ENCODE results near the gene DPEP2. TPM values are rescaled to one million over a fixed set of nuclear protein-coding genes. Genes with fewer than 3 reads are reported as not detected.
A peak's percentile ranks its signal among the peaks of the same experiment; 100 is the strongest.
"Not testable (repeated sequence)": the region's sequence is repeated elsewhere in the genome, so short reads cannot be mapped to it uniquely, and the experiment has no call there.

Gene DPEP2
- total and polyA plus RNA-seq, 2 donors, result 5.6 to 19.0 TPM

DNA sequence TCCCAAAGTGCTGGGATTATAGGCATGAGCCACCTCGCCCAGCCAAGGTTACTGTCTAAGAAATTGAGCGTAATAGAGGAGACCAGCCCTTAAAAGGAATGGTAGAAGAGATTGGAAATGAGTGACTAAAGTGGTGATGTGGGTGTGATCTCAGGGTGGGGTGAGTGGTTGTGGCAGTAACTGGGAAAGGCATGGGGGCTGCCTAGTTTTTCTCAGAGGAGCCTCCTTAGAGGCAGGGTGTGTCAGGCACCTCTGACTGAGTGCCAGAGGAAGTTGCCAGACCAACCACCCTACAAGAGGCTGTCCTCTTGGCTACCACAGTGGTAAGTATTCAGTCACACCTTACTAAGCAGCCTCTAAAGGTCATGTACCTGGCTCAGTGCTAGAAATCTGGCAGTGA is 32.7 kb upstream of the DPEP2 start:
- Histone ChIP-seq H3K27me3 (ENCODE audit: control insufficient read depth in 2 of 2, insufficient read depth in 1 of 2, low read length in 1 of 2) (no peaks in the 10 kb centered on the region), H3K4me1 (ENCODE audit: control insufficient read depth in 2 of 2, insufficient read depth in 2 of 2, low read length in 2 of 2) (peaks cover 0 to 4% of the 10 kb centered on the region in 2 donors), H3K27ac (ENCODE audit: low read depth in 1 of 2, low read length in 1 of 2) (no peak overlapping the region), H3K9me3 (ENCODE audit: control insufficient read depth in 2 of 2, insufficient read depth in 1 of 2, low read length in 1 of 2) (no peaks in the 10 kb centered on the region), H3K36me3 (ENCODE audit: control insufficient read depth in 2 of 2, insufficient read depth in 2 of 2, low read length in 1 of 2) (peaks cover 19 to 24% of the 10 kb centered on the region in 2 donors), H3K4me3 (ENCODE audit: low read length in 2 of 2) (no peak overlapping the region)
- WGBS, result 96% methylated on average over 2 of the region's 2 CpGs
- no peak for DNase-seq (ENCODE audit: low read depth in 6 of 9, low spot score in 9 of 9)

DNA sequence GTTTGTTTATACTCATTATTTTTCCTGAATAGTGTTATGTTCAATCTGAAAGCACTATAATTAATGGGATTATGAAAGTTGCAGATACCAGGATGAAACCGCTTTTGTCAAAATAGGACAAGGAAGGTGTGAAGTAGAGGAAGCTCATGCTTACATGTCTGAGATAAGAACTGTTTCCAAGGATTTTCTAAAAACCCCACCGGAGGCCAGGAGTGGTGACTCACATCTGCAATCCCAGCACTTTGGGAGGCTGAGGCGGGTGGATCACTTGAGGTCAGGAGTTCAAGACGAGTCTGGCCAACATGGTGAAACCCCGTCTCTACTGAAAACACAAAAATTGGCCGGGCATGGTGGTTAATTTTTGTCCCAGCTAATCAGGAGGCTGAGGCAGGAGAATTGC is 30.8 kb upstream of the DPEP2 start:
- not testable (repeated sequence) for H3K27me3 ChIP-seq (ENCODE audit: control insufficient read depth in 2 of 2, insufficient read depth in 1 of 2, low read length in 1 of 2); H3K27ac ChIP-seq (ENCODE audit: low read depth in 1 of 2, low read length in 1 of 2); H3K9me3 ChIP-seq (ENCODE audit: control insufficient read depth in 2 of 2, insufficient read depth in 1 of 2, low read length in 1 of 2); H3K4me1 ChIP-seq (ENCODE audit: control insufficient read depth in 2 of 2, insufficient read depth in 2 of 2, low read length in 2 of 2); H3K4me3 ChIP-seq (ENCODE audit: low read length in 2 of 2); DNase-seq (ENCODE audit: low read depth in 6 of 9, low spot score in 9 of 9)
- 95% methylated on average over 6 of the region's 6 CpGs for WGBS
- H3K36me3 ChIP-seq (ENCODE audit: control insufficient read depth in 2 of 2, insufficient read depth in 2 of 2, low read length in 1 of 2), result peaks cover 19 to 37% of the 10 kb centered on the region in 2 donors

DNA sequence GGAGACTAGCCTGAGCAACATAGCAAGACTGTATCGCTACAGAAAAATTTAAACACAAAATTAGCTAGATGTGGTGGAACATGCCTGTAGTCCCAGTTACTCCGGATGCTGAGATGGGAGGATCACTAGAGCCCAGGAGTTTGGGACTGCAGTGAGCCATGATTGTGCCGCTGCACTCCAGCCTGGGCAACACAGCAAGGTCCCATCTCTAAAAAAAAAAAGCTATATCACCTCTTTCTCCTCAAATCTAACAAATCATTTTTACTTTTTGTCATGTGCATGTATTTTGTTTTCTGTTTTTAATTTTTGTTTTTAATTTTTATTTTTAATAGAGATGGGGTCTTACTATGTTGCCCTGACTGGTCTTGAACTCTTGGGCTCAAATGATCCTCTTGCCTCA is 29.7 kb upstream of the DPEP2 start:
- no peak overlapping the region for H3K27ac ChIP-seq (ENCODE audit: low read depth in 1 of 2, low read length in 1 of 2)
- peaks cover 2 to 7% of the 10 kb centered on the region in 2 donors for H3K4me1 ChIP-seq (ENCODE audit: control insufficient read depth in 2 of 2, insufficient read depth in 2 of 2, low read length in 2 of 2)
- H3K4me3 ChIP-seq (ENCODE audit: low read length in 2 of 2), result no peak overlapping the region
- H3K9me3 ChIP-seq (ENCODE audit: control insufficient read depth in 2 of 2, insufficient read depth in 1 of 2, low read length in 1 of 2), result no peaks in the 10 kb centered on the region
- no peaks in the 10 kb centered on the region for H3K27me3 ChIP-seq (ENCODE audit: control insufficient read depth in 2 of 2, insufficient read depth in 1 of 2, low read length in 1 of 2)
- DNase-seq (ENCODE audit: low read depth in 6 of 9, low spot score in 9 of 9), result no peak
- H3K36me3 ChIP-seq (ENCODE audit: control insufficient read depth in 2 of 2, insufficient read depth in 2 of 2, low read length in 1 of 2), result peaks cover 19 to 37% of the 10 kb centered on the region in 2 donors
- WGBS, result over 99% methylated on average over 3 of the region's 3 CpGs

DNA sequence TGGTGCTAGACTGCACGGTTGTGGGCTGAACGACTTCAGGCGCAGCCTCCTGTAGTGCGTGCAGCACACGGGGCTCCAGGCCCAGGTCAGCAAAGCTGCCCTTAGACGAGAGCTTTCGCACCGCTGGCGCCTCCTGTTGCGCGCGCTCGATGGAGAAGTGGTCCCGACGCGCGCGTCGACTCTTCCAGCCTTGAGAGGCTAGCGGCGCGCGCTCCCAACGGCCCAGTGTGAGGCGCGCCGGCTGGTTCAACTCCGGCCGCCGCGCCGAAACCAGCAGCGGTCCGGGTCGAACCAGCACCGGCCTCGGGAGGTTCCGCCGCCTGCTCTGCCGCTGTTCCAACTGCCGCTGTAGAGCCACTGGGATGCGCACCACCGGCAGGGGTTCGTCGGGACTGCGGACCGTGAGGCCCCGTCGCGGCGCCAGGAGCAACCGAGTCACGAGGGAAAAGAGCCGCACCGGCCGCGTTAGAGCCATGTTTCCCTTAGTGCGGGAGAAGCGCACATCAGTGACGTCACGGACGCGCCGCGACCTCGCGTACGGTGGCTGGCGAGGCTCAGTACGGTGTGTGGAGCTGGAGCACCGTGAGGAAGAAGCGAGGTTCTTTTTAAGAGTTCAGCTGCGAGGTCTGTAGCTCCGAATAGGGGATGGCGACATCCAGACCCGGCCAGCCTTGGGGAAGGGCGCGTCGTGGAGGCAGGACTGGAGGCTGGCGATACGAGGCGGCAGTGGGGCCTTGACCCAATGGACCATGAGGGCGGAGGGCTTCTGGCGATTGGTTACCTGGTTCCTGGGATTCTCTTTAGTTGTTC is 23.6 kb upstream of the DPEP2 start, which contains the start of the genes DDX28 and DUS2:
TSS of gene DDX28 (minus strand) at position 505 of the 810 bp plus-strand sequence. CDS start at position 475, 30 bp downstream.
TSS of gene DUS2 (plus strand) at position 557 of the 810 bp plus-strand sequence. CDS start 14,740 bp downstream, outside the sequence.
- H3K36me3 ChIP-seq (ENCODE audit: control insufficient read depth in 2 of 2, insufficient read depth in 2 of 2, low read length in 1 of 2), result peaks cover 6 to 27% of the 10 kb centered on the region in 2 donors
- DNase-seq (ENCODE audit: low read depth in 6 of 9, low spot score in 9 of 9), result peak; percentile 88 to 97 (median 93)
- peak within 1 kb of the TSS; percentile 79 to 82 for H3K27ac ChIP-seq (ENCODE audit: low read depth in 1 of 2, low read length in 1 of 2)
- H3K9me3 ChIP-seq (ENCODE audit: control insufficient read depth in 2 of 2, insufficient read depth in 1 of 2, low read length in 1 of 2), result no peaks in the 10 kb centered on the region
- H3K4me1 ChIP-seq (ENCODE audit: control insufficient read depth in 2 of 2, insufficient read depth in 2 of 2, low read length in 2 of 2), result peaks cover 9 to 27% of the 10 kb centered on the region in 2 donors
- WGBS, result under 1% methylated on average over 84 of the region's 84 CpGs
- H3K4me3 ChIP-seq (ENCODE audit: low read length in 2 of 2), result peak within 1 kb of the TSS; percentile 79 to 99
- H3K27me3 ChIP-seq (ENCODE audit: control insufficient read depth in 2 of 2, insufficient read depth in 1 of 2, low read length in 1 of 2), result no peaks in the 10 kb centered on the region

DNA sequence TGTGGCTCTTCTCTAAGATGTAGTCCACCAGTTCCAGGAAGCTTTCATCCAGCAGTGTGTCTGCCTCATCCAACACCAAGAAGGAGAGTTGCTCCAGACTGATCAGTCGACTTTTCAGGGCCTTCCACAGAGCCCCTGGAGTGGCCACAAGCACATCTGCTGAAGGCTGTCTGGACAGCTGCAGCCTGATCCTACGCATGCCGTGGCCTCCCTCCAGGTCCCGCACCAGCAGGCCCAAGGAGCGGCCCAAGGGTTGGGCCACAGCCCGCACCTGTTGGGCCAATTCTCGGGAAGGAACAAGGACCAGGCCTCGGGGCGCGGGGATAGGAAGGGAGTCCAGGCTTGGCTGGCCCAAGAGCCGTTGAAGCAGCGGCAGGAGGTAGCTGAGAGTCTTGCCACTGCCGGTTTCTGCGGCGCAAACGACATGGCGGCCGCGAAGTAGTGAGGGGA is 23.0 kb upstream of the DPEP2 start:
- DNase-seq (ENCODE audit: low read depth in 6 of 9, low spot score in 9 of 9), result no peak
- H3K9me3 ChIP-seq (ENCODE audit: control insufficient read depth in 2 of 2, insufficient read depth in 1 of 2, low read length in 1 of 2), result no peaks in the 10 kb centered on the region
- H3K4me3 ChIP-seq (ENCODE audit: low read length in 2 of 2), result peak overlapping the region; percentile 79 to 99
- peaks cover 0 to 23% of the 10 kb centered on the region in 2 donors for H3K36me3 ChIP-seq (ENCODE audit: control insufficient read depth in 2 of 2, insufficient read depth in 2 of 2, low read length in 1 of 2)
- H3K27ac ChIP-seq (ENCODE audit: low read depth in 1 of 2, low read length in 1 of 2), result peak overlapping the region; percentile 46 to 79
- H3K27me3 ChIP-seq (ENCODE audit: control insufficient read depth in 2 of 2, insufficient read depth in 1 of 2, low read length in 1 of 2), result no peaks in the 10 kb centered on the region
- peaks cover 9 to 23% of the 10 kb centered on the region in 2 donors for H3K4me1 ChIP-seq (ENCODE audit: control insufficient read depth in 2 of 2, insufficient read depth in 2 of 2, low read length in 2 of 2)
- WGBS, result 19% methylated on average over 19 of the region's 19 CpGs

DNA sequence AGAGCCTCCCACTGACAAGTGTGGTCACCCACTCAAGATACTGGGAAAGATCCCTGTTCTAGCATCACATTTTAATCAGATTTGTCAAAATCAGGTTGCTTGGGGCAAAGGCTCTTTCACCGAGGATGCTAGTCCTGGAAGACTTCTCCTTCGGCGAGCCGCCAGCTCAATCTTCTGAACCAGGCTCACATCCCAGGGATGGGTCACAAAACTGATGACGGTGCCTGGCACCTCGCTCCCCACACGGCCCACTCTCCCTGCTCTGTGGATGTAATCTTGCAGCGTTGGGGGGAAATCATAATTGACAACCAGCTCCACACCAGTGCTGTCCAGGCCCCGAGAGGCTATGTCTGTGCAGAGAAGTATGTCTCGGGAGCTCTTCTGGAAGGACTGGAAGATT is 22.2 kb upstream of the DPEP2 start:
- no peaks in the 10 kb centered on the region for H3K27me3 ChIP-seq (ENCODE audit: control insufficient read depth in 2 of 2, insufficient read depth in 1 of 2, low read length in 1 of 2)
- peaks cover 9 to 23% of the 10 kb centered on the region in 2 donors for H3K4me1 ChIP-seq (ENCODE audit: control insufficient read depth in 2 of 2, insufficient read depth in 2 of 2, low read length in 2 of 2)
- no peak overlapping the region for H3K4me3 ChIP-seq (ENCODE audit: low read length in 2 of 2)

DNA sequence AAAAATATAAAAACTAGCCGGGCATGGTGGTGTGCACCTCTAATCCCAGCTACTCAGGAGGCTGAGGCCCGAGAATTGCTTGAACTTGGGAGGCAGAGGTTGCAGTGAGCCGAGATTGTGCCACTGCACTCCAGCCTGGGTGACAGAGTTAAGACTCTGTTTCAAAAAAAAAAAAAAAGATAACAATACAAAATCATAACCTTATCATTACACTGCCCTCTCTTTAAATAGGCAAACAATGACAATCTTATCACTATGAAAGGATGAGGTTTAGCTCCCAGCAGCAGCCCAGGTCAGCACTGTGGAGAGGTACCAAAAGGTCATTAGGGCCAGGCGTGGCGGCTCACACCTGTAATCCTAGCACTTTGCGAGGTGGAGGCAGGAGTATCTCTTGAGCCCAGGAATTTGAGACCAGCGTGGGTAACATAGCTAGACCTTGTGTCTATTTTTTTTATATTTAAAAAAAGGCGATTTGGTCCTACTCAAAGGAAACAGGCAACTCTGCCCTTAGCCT is 19.9 kb upstream of the DPEP2 start:
- WGBS, result 94% methylated on average over 8 of the region's 8 CpGs
- no peak for DNase-seq (ENCODE audit: low read depth in 6 of 9, low spot score in 9 of 9)
- H3K27ac ChIP-seq (ENCODE audit: low read depth in 1 of 2, low read length in 1 of 2), result no peak overlapping the region
- H3K4me3 ChIP-seq (ENCODE audit: low read length in 2 of 2), result no peak overlapping the region
- H3K27me3 ChIP-seq (ENCODE audit: control insufficient read depth in 2 of 2, insufficient read depth in 1 of 2, low read length in 1 of 2), result no peaks in the 10 kb centered on the region
- peaks cover 0 to 9% of the 10 kb centered on the region in 2 donors for H3K36me3 ChIP-seq (ENCODE audit: control insufficient read depth in 2 of 2, insufficient read depth in 2 of 2, low read length in 1 of 2)
- no peaks in the 10 kb centered on the region for H3K9me3 ChIP-seq (ENCODE audit: control insufficient read depth in 2 of 2, insufficient read depth in 1 of 2, low read length in 1 of 2)
- H3K4me1 ChIP-seq (ENCODE audit: control insufficient read depth in 2 of 2, insufficient read depth in 2 of 2, low read length in 2 of 2), result peaks cover 9 to 22% of the 10 kb centered on the region in 2 donors

More for the DNA sequence above, 22.2 kb upstream of the DPEP2 start:
- WGBS, result over 99% methylated on average over 10 of the region's 10 CpGs
- H3K27ac ChIP-seq (ENCODE audit: low read depth in 1 of 2, low read length in 1 of 2), result no peak overlapping the region
- H3K9me3 ChIP-seq (ENCODE audit: control insufficient read depth in 2 of 2, insufficient read depth in 1 of 2, low read length in 1 of 2), result no peaks in the 10 kb centered on the region
- DNase-seq (ENCODE audit: low read depth in 6 of 9, low spot score in 9 of 9), result no peak
- H3K36me3 ChIP-seq (ENCODE audit: control insufficient read depth in 2 of 2, insufficient read depth in 2 of 2, low read length in 1 of 2), result peaks cover 0 to 18% of the 10 kb centered on the region in 2 donors

DNA sequence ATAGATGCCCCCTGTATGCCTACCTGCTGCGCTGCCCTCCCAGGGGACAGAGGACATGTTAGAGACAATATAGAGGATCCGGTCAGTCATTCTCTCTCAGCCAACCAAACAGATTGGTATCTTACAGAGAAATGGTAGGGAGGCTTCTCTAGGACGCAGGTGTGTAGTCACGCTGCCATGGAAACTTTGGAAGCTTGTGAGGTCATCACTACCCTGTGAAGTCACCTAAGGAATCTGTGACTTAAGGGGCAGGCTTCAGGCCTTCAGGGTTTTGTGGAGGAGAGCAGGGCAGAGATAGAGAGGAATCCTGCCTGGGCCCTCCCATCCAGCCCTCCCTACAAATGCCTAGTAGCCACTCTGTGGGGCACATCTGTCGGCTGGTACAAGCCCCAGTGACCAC is 16.4 kb upstream of the DPEP2 start, which contains the start of gene DPEP2NB:
TSS of gene DPEP2NB (minus strand) at position 231 of the 400 bp plus-strand sequence. CDS start at position 90, 141 bp downstream.
- Histone ChIP-seq H3K36me3 (ENCODE audit: control insufficient read depth in 2 of 2, insufficient read depth in 2 of 2, low read length in 1 of 2) (no peaks in the 10 kb centered on the region), H3K4me3 (ENCODE audit: low read length in 2 of 2) (no peak within 1 kb of the TSS), H3K4me1 (ENCODE audit: control insufficient read depth in 2 of 2, insufficient read depth in 2 of 2, low read length in 2 of 2) (peaks cover 0 to 9% of the 10 kb centered on the region in 2 donors), H3K9me3 (ENCODE audit: control insufficient read depth in 2 of 2, insufficient read depth in 1 of 2, low read length in 1 of 2) (no peaks in the 10 kb centered on the region), H3K27me3 (ENCODE audit: control insufficient read depth in 2 of 2, insufficient read depth in 1 of 2, low read length in 1 of 2) (no peaks in the 10 kb centered on the region), H3K27ac (ENCODE audit: low read depth in 1 of 2, low read length in 1 of 2) (no peak within 1 kb of the TSS)
- no peak for DNase-seq (ENCODE audit: low read depth in 6 of 9, low spot score in 9 of 9)
- 97% methylated on average over 5 of the region's 5 CpGs for WGBS

DNA sequence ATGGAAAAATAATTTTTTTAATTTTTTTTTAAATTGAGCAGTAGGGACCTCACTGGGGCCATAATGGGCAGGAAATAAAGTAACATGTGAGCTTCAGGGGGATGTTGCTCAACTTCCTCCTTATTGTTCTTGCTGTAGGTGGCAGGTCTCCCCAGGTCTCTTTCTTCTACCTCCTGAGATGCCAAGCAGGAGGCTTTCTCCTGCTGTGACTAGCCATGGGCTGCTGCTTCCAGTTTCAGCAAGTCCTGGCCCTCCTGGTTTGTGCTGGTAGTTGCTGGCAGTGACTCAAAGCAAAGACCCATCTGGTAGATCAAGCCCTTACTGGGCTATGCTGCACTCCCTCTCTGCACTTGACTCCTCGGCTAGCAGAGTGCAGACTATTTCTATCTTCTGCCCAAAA is 14.2 kb upstream of the DPEP2 start:
- WGBS, result 73% methylated on average over 1 of the region's 1 CpG
- no peak overlapping the region for H3K4me3 ChIP-seq (ENCODE audit: low read length in 2 of 2)
- H3K36me3 ChIP-seq (ENCODE audit: control insufficient read depth in 2 of 2, insufficient read depth in 2 of 2, low read length in 1 of 2), result no peaks in the 10 kb centered on the region
- H3K9me3 ChIP-seq (ENCODE audit: control insufficient read depth in 2 of 2, insufficient read depth in 1 of 2, low read length in 1 of 2), result no peaks in the 10 kb centered on the region
- H3K27ac ChIP-seq (ENCODE audit: low read depth in 1 of 2, low read length in 1 of 2), result no peak overlapping the region
- peaks cover 0 to 9% of the 10 kb centered on the region in 2 donors for H3K4me1 ChIP-seq (ENCODE audit: control insufficient read depth in 2 of 2, insufficient read depth in 2 of 2, low read length in 2 of 2)
- DNase-seq (ENCODE audit: low read depth in 6 of 9, low spot score in 9 of 9), result peak in 1 of 9 donors; percentile 23
- no peaks in the 10 kb centered on the region for H3K27me3 ChIP-seq (ENCODE audit: control insufficient read depth in 2 of 2, insufficient read depth in 1 of 2, low read length in 1 of 2)

Data from thymus (tissue), 11 donors.